K562 (cell line): Measurements from ENCODE around the gene SYNGR3. TPM values are rescaled to one million over a fixed set of nuclear protein-coding genes. Genes with fewer than 3 reads are reported as not detected.

Experiments
- ATAC-seq: fragments of 200-7000 bp; cut with Tn5 transposase; 3 replicates; pipeline ENCODE4 v1.9.1; 2020; ENCODE audit warnings: moderate library complexity
- BruUV-seq: library from RNA; stranded (reverse); fragments of 400-500 nt; replicated peaks from 2 replicates; lab custom pipeline; 2021; lab: Mats Ljungman, UMichigan
- CTCF ChIA-PET: fragments of 300-600 bp; formaldehyde crosslinking; extraction: SDS; loops from one replicate; lab custom pipeline; 2021; ENCODE audit warnings: low intra/inter-chr PET ratio; lab: Yijun Ruan, JAX
- POLR2A ChIA-PET: fragments of 300-600, 350-650 bp; sonication (Branson Sonifier 250); formaldehyde crosslinking; extraction: SDS; loops from one replicate; lab custom pipeline; 2021; ENCODE audit warnings: antibody characterized with exemption, inconsistent platforms; lab: Yijun Ruan, JAX
- DNase-seq, 4 experiments: peaks; one replicate each; pipeline versions ENCODE4 v3.0.0 to v3.0.0-alpha.2; 2011 to 2018; ENCODE audit warnings: low spot score in 3 of 4, mixed read lengths in 3 of 4; ENCODE audit errors: extremely low read depth in 1 of 4
- FAIRE-seq: peaks from 2 replicates; lab custom pipeline; 2011; peaks lifted over from hg19 to GRCh38; lab: Jason Lieb, UNC
- H2AFZ ChIP-seq: 2 replicates; pipeline ENCODE4 v1.6.0; 2011; ENCODE audit warnings: low read depth, low read length, control low read depth, inconsistent platforms
- H3K27ac ChIP-seq: fragments of 200-600 bp; 3 replicates; pipeline ENCODE4 v1.8.0; 2011; ENCODE audit warnings: low read depth, mild to moderate bottlenecking, control low read depth, inconsistent platforms, low read length, moderate library complexity, mixed read lengths; ENCODE audit errors: extremely low read depth
- H3K27me3 ChIP-seq, 2 experiments: fragments of 300-600 bp in 1 of 2; 2 replicates in 1 of 2; 3 replicates in 1 of 2; pipeline versions ENCODE4 v1.6.0 to v1.8.0; 2011; ENCODE audit warnings: inconsistent platforms in 2 of 2, low read length in 2 of 2, mild to moderate bottlenecking in 1 of 2, mixed read lengths in 1 of 2, moderate library complexity in 1 of 2; ENCODE audit not compliant: control insufficient read depth in 2 of 2, insufficient read depth in 2 of 2
- H3K36me3 ChIP-seq: fragments of 300-600 bp; 3 replicates; pipeline ENCODE4 v1.8.0; 2011; ENCODE audit warnings: mild to moderate bottlenecking, low read length, inconsistent platforms; ENCODE audit not compliant: control insufficient read depth, insufficient read depth
- H3K4me1 ChIP-seq, 2 experiments: fragments of 200-600 bp in 1 of 2; replicated peaks in 1 of 2; 2 replicates in 1 of 2; 3 replicates in 1 of 2; pipeline versions ENCODE4 v1.5.1 to v1.8.0; 2011; ENCODE audit warnings: inconsistent platforms in 2 of 2, low read length in 2 of 2, mild to moderate bottlenecking in 1 of 2, mixed read lengths in 1 of 2, moderate library complexity in 1 of 2; ENCODE audit not compliant: control insufficient read depth in 2 of 2, insufficient read depth in 2 of 2
- H3K4me2 ChIP-seq: 2 replicates; pipeline ENCODE4 v1.6.1; 2011; ENCODE audit warnings: low read length, control low read depth, inconsistent platforms, mixed read lengths; ENCODE audit not compliant: insufficient read depth
- H3K4me3 ChIP-seq: fragments of 200-600 bp; sonication (generic), shearing (Covaris generic); 2 replicates; pipeline ENCODE4 v1.5.1; 2016; ENCODE audit warnings: control low read depth, inconsistent platforms
- H3K79me2 ChIP-seq: fragments of 200-600 bp; 3 replicates; pipeline ENCODE4 v1.8.0; 2011; ENCODE audit warnings: low read length, inconsistent platforms; ENCODE audit not compliant: control insufficient read depth, insufficient read depth
- H3K9ac ChIP-seq, 2 experiments: 2 replicates each; pipeline versions ENCODE4 v1.6.0 to v1.6.1; 2011; ENCODE audit warnings: low read depth in 2 of 2, low read length in 2 of 2, control low read depth in 1 of 2, inconsistent platforms in 1 of 2, mild to moderate bottlenecking in 1 of 2, mixed read lengths in 1 of 2; ENCODE audit not compliant: insufficient read depth in 1 of 2
- H3K9me1 ChIP-seq: one replicate; pipeline ENCODE4 v1.6.0; 2011; ENCODE audit warnings: inconsistent platforms, mild to moderate bottlenecking, low read length, moderate library complexity; ENCODE audit not compliant: control insufficient read depth, insufficient read depth
- H3K9me3 ChIP-seq: replicated peaks from 2 replicates; pipeline ENCODE4 v1.5.1; 2011; ENCODE audit warnings: low read depth, low read length, inconsistent platforms; ENCODE audit not compliant: control insufficient read depth, insufficient read depth
- H4K20me1 ChIP-seq: replicated peaks from 2 replicates; pipeline ENCODE4 v1.6.1; 2011; ENCODE audit warnings: low read length, inconsistent platforms, mixed read lengths; ENCODE audit not compliant: control insufficient read depth, insufficient read depth
- BHLHE40 ChIP-seq: IDR thresholded peaks from 2 replicates; pipeline ENCODE4 v1.6.1; 2011; ENCODE audit warnings: low read length, improper control_type of control experiment
- FOXJ2 ChIP-seq: fragments of 200-800 bp; sonication (Bioruptor generic); IDR thresholded peaks from 2 replicates; pipeline ENCODE4 v1.6.1; 2016; ENCODE audit warnings: missing genetic modification characterization, missing compliant biosample characterization
- HDAC1 ChIP-seq, 2 experiments: fragments of 450-650 bp; IDR thresholded peaks; 2 replicates each; pipeline ENCODE4 v1.6.1; 2016 to 2017; ENCODE audit warnings: inconsistent platforms in 1 of 2, mild to moderate bottlenecking in 1 of 2, moderate library complexity in 1 of 2
- HDAC2 ChIP-seq: fragments of 450-650 bp; IDR thresholded peaks from 2 replicates; pipeline ENCODE4 v1.6.1; 2016; ENCODE audit warnings: mild to moderate bottlenecking
- MYC ChIP-seq, 2 experiments: fragments of 250-450 bp in 1 of 2; sonication (Bioruptor Pico) in 1 of 2; IDR thresholded peaks; 2 replicates each; pipeline versions ENCODE4 v1.5.1 to v1.6.1; 2012 to 2021; ENCODE audit warnings: low read depth in 2 of 2, borderline replicate concordance in 1 of 2, improper control_type of control experiment in 1 of 2, low read length in 1 of 2, mild to moderate bottlenecking in 1 of 2, moderate library complexity in 1 of 2
- SRF ChIP-seq, 2 experiments: fragments of 250-450, 450-650 bp in 1 of 2; sonication (Bioruptor Pico) in 1 of 2; sonication (generic) in 1 of 2; formaldehyde crosslinking; IDR thresholded peaks; 2 replicates each; pipeline versions ENCODE4 v1.5.0 to v1.5.1; 2020 to 2022; ENCODE audit warnings: mild to moderate bottlenecking in 1 of 2, missing genetic modification reagents in 1 of 2
- TCFL5 ChIP-seq: fragments of 250-450 bp; sonication (Bioruptor Pico); conservative IDR thresholded peaks from 2 replicates; pipeline ENCODE4 v1.6.1; 2021; ENCODE audit warnings: mild to moderate bottlenecking, moderate library complexity, matching md5 sums
- ZFP1 ChIP-seq: fragments of 450-650 bp; formaldehyde crosslinking; IDR thresholded peaks from 2 replicates; pipeline ENCODE4 v1.4.0; 2020; ENCODE audit warnings: mild to moderate bottlenecking, mixed read lengths
- WGBS: fragments of 100-300 bp; shearing (Covaris generic); methylation state at CpG from one replicate; pipeline ENCODE4 v1.1.6; 2016; ENCODE audit warnings: low coverage, mixed read lengths; ENCODE audit not compliant: insufficient coverage; ENCODE audit errors: missing lambda C conversion rate; 5-methylcytosine and 5-hydroxymethylcytosine counted together
- in situ Hi-C: fragments of 300-500 bp; cut with MboI; formaldehyde crosslinking; loops from 4 replicates; pipeline ENCODE4 v1.15.0; 2018; ENCODE audit warnings: inconsistent platforms, mixed read lengths
- intact Hi-C: fragments of 100-400 bp; cut with micrococcal nuclease; formaldehyde crosslinking; loops from 2 replicates; pipeline ENCODE4 v1.14.2; 2022
- polyA plus RNA-seq, 8 experiments: library from polyadenylated mRNA; depleted of rRNA in 4 of 8; stranded (reverse) in 5 of 8; unstranded in 3 of 8; fragments of >200 nt; fragmentation: Nextera tagmentation in 2 of 8; fragmentation: Illumina TruSeq in 1 of 8; extraction: Ambion mirVana in 2 of 8; extraction: Trizol in 1 of 8; gene quantifications; 2 replicates each; pipeline versions ENCODE4 v1.2.1 to v1.2.3, GENCODE V29; 2011 to 2014; ENCODE audit warnings: inconsistent platforms in 1 of 8, missing spikeins in 1 of 8
- total RNA-seq, 7 experiments: library from RNA; depleted of rRNA in 6 of 7; stranded (reverse); fragments of >200 nt in 6 of 7; fragmentation: Illumina TruSeq in 2 of 7; extraction: Trizol in 2 of 7; gene quantifications; 2 replicates each; pipeline versions ENCODE4 v1.2.1 to v1.2.3, GENCODE V29; 2011 to 2021; ENCODE audit warnings: low replicate concordance in 1 of 7

Gene SYNGR3
- total and polyA plus RNA-seq, 9 of the 15 experiments (the other 6 are each of a cell fraction or from before 2014, with no cell fraction given), result 3.7 to 69.2 (median 36.3) TPM

DNA sequence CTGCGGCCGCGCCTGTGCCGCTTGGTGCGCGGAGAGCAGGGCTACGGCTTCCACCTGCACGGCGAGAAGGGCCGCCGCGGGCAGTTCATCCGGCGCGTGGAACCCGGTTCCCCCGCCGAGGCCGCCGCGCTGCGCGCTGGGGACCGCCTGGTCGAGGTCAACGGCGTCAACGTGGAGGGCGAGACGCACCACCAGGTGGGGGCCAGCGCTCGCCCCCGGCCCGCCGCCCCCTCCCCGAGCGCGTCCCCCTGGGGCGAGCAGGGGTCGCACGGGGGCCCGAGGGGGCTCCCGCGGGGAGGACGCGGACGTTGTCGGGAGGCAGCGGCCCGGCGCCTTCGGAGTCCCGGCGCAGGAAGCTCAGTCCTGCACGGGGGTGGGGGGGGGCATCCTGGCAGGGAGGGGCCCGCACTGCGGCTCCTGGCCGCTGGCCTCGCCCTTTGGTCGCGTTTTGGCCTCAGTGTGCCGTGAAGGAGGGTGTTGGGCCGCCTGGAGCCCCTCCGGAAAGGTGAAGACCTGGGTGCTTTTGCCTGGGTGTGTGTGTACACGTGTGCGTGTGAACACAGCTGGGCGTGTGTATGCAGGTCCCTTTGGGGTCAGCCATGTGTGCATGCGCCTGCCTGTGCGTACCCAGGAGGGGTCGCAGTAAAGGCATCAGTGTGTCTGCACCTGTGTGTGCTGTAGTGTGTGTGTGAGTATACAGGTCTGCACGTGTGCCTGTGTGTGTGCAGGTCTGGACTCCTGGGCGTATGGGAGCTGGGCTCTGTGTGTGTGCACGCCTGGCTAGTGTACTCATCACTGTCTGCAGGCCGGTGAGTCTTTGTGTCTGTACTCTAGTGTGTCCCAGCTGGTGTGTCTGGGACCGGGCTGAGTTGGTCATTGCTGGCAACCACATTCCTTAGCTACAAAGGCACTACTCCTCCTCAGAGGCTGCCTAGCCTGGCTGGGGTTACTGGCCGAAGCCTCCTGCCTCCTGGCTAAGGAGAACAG, 37.5 kb downstream of the SYNGR3 start:
- Histone ChIP-seq H3K9me3 (no peaks in the 10 kb centered on the region), H2AFZ (peak overlapping the region; percentile 88), H3K4me2 (peak overlapping the region; percentile 93), H3K27me3 (no peaks in the 10 kb centered on the region), H3K4me3 (peak overlapping the region; percentile 61), H3K9ac (peak overlapping the region; percentile 46 to 85), H3K79me2 (peaks cover 16% of the 10 kb centered on the region), H4K20me1 (0 out of 2 replicates have a peak, but pooled peaks cover 7% of the 10 kb centered on the region), H3K36me3 (peaks cover 7% of the 10 kb centered on the region; the same call in 1 of the 3 replicates), H3K9me1 (peaks cover 3% of the 10 kb centered on the region), H3K4me1 (peaks cover 25 to 83% of the 10 kb centered on the region in 2 experiments; a peak in 4 of 5 replicates), H3K27ac (0 out of 3 replicates have a peak overlapping the region, but pooled peaks have one; percentile 56)
- intact Hi-C loops (no loop called here), in situ Hi-C loops (no loop called here)
- FAIRE-seq (peak; percentile 83), ATAC-seq (peak; percentile 12), DNase-seq (peak in 3 of 4 experiments; percentile 66 to 71 (median 67))
- ChIA-PET CTCF (no interaction called here), POLR2A (interaction anchor here (0.8 to 1.0 kb wide), 2 partner anchors 127 to 128 kb away, joined by 3 to 5 read pairs; partner anchors contain the start of gene TRAF7)
- WGBS, result 11% methylated on average over 25 of the region's 76 CpGs
- BruUV-seq, result TSS peak; percentile 68
- TF ChIP-seq FOXJ2 (tag) (no peak), TCFL5 (CRISPR knock-in tag) (no peak), HDAC1 (IDR thresholded peaks at IDR 0.05) (peak in 1 of 2 experiments; percentile 86; a peak in 2 of 4 replicates), ZFP1 (CRISPR knock-in tag) (no peak), HDAC2 (peak; percentile 50; the same call in 1 of the 2 replicates), MYC (IDR thresholded peaks at IDR 0.05; ENCODE audit: low read depth, low read length) (peak; percentile 34), MYC (CRISPR knock-in tag; IDR thresholded peaks at IDR 0.05; ENCODE audit: borderline replicate concordance, low read depth) (no peak), BHLHE40 (no peak), SRF (CRISPR knock-in tag; IDR thresholded peaks at IDR 0.05) (no peak)
